ENCODE results near the gene EPHB1. TPM values are rescaled to one million over a fixed set of nuclear protein-coding genes. Genes with fewer than 3 reads are reported as not detected.

EPHB1 gene
- total RNA-seq, 3 donors from 2014 or later, result 1.8 to 5.9 (median 3.4) TPM

DNA sequence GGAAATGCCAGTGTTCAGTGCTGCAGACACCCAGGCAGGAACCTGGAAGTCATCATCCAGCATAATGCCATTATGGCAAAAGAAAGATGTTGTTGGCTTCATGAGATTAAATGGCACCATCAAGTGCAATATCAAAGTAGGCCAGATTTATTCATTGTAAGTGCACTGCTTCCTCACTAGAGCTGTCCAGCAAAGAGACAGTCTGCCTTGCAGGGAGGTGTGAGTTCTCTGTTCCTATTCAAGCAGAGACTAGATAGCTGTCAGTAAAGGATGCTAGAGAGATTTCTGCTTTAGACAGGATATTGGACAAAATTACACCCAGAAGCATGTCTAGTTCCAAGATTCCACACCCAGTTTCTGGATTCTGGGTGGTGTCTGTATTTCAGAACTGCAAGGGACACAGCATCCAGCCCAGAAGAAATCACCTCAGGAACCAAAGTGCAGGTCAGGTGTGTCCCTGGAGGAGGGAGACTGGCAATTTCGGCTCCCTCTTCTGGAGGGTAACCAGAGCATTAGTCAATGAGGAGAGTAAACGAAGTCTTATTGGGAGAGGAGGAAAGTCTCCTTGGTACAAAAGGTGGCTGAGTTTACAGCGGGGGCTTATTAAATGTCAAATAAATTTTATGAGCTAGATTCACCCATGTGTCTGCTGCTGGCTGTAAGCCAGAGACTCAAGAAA is 377.3 kb downstream of the EPHB1 start:
- H3K27me3 ChIP-seq, result no peaks in the 10 kb centered on the region
- TF ChIP-seq POLR2A (IDR thresholded peaks at IDR 0.05) (no peak), POLR2AphosphoS5 (IDR thresholded peaks at IDR 0.05) (no peak)
- TF ChIP-seq, protein P1, sequence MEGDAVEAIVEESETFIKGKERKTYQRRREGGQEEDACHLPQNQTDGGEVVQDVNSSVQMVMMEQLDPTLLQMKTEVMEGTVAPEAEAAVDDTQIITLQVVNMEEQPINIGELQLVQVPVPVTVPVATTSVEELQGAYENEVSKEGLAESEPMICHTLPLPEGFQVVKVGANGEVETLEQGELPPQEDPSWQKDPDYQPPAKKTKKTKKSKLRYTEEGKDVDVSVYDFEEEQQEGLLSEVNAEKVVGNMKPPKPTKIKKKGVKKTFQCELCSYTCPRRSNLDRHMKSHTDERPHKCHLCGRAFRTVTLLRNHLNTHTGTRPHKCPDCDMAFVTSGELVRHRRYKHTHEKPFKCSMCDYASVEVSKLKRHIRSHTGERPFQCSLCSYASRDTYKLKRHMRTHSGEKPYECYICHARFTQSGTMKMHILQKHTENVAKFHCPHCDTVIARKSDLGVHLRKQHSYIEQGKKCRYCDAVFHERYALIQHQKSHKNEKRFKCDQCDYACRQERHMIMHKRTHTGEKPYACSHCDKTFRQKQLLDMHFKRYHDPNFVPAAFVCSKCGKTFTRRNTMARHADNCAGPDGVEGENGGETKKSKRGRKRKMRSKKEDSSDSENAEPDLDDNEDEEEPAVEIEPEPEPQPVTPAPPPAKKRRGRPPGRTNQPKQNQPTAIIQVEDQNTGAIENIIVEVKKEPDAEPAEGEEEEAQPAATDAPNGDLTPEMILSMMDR (IDR thresholded peaks at IDR 0.05), result no peak
- H3K4me1 ChIP-seq, result no peaks in the 10 kb centered on the region
- H3K9me3 ChIP-seq, result no peaks in the 10 kb centered on the region
- intact Hi-C loops (cut with DNase I; ENCODE audit: low total_unique reads), result no loop called here
- no peak overlapping the region for H3K27ac ChIP-seq
- DNase-seq (ENCODE audit: low spot score in 2 of 2), result no peak
- no peaks in the 10 kb centered on the region for H3K36me3 ChIP-seq
- no peak overlapping the region for H3K4me3 ChIP-seq

DNA sequence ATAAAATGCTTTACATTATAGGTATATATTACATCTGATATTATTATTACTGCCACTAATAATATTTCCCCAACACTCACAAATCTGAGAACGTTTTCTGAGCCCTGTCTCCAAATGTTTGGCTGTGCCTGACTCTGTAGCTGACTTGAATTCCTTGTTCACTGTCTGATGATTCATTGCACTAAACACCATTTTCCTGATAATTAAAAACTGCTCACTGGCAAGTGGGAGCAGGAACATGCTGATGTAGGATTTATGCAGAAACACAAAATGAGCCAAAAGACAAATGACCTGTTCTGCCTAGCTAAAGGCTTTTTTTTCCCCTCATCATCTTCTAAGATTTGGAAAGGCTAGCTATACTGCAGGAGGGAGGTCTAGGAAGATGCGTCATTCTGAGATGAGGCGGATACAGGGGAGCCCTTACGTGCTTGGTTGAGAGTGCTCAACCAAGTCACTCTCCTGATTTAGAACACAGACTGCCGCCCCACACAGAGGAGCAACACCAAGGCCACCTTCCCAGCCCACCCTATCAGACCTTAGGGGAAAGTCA is 380.7 kb downstream of the EPHB1 start:
- no peaks in the 10 kb centered on the region for H3K36me3 ChIP-seq
- TF ChIP-seq POLR2AphosphoS5 (IDR thresholded peaks at IDR 0.05) (no peak), POLR2A (IDR thresholded peaks at IDR 0.05) (no peak)
- TF ChIP-seq, protein P1 (IDR thresholded peaks at IDR 0.05), result no peak
- no peaks in the 10 kb centered on the region for H3K9me3 ChIP-seq
- H3K4me3 ChIP-seq, result no peak overlapping the region
- H3K27me3 ChIP-seq, result no peaks in the 10 kb centered on the region
- no peak overlapping the region for H3K27ac ChIP-seq
- DNase-seq (ENCODE audit: low spot score in 2 of 2), result no peak
- intact Hi-C loops (cut with DNase I; ENCODE audit: low total_unique reads), result no loop called here
- H3K4me1 ChIP-seq, result no peaks in the 10 kb centered on the region

DNA sequence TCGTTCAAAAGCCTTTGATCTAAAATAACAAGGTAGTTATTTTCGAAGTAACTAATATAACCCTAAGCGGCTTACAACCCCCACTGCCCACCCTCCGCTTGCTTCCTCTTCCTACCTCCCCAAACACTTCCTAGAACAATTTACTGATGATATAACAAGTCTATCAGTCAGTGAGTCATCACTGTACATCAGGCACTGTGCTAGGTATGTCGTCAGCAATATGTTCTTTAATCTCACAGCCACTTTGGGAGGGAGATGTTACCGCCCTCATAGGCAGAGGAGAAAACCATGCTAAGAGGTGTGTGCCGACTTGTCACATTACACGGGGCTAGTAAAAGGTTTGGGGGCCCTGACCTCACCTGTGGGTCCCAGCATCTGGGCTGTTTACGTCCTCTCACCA is 381.8 kb downstream of the EPHB1 start:
- DNase-seq (ENCODE audit: low spot score in 2 of 2), result no peak
- H3K4me3 ChIP-seq, result no peak overlapping the region
- H3K36me3 ChIP-seq, result no peaks in the 10 kb centered on the region
- no peaks in the 10 kb centered on the region for H3K9me3 ChIP-seq
- no peak for TF ChIP-seq POLR2AphosphoS5 (IDR thresholded peaks at IDR 0.05)
- TF ChIP-seq, protein P1 (IDR thresholded peaks at IDR 0.05), result no peak
- no peak for TF ChIP-seq POLR2A (IDR thresholded peaks at IDR 0.05)
- intact Hi-C loops (cut with DNase I; ENCODE audit: low total_unique reads), result no loop called here
- H3K27ac ChIP-seq, result no peak overlapping the region
- H3K27me3 ChIP-seq, result no peaks in the 10 kb centered on the region
- H3K4me1 ChIP-seq, result no peaks in the 10 kb centered on the region

DNA sequence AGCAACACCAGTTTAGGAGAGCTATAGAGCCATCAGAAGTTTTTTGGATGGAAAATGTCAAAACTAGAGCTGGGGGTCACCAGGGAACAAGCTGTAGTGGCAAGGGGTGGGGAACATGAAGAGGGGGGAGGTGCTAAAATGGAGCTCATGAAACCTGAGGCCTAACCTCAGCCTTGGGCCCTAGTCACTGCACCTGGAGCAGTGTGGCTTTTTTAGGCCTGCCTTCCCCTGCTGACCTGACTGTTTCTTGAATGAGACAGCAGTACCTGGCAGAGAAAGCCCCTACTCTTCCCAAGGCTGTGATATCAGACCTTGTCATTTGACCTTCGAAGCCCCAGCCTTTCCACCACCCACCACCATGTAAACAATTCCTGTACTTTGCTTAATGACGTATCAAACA is 383.5 kb downstream of the EPHB1 start:
- no peak for TF ChIP-seq POLR2AphosphoS5 (IDR thresholded peaks at IDR 0.05)
- no peak for TF ChIP-seq POLR2A (IDR thresholded peaks at IDR 0.05)
- TF ChIP-seq, protein P1 (IDR thresholded peaks at IDR 0.05), result no peak
- no peaks in the 10 kb centered on the region for H3K9me3 ChIP-seq
- H3K27me3 ChIP-seq, result no peaks in the 10 kb centered on the region
- no peaks in the 10 kb centered on the region for H3K4me1 ChIP-seq
- no peaks in the 10 kb centered on the region for H3K36me3 ChIP-seq
- no peak overlapping the region for H3K4me3 ChIP-seq
- intact Hi-C loops (cut with DNase I; ENCODE audit: low total_unique reads), result loop anchor here (2.0 kb wide), 1 partner anchor 46 kb away; no protein-coding TSS in a partner anchor
- DNase-seq (ENCODE audit: low spot score in 2 of 2), result no peak
- no peak overlapping the region for H3K27ac ChIP-seq

DNA sequence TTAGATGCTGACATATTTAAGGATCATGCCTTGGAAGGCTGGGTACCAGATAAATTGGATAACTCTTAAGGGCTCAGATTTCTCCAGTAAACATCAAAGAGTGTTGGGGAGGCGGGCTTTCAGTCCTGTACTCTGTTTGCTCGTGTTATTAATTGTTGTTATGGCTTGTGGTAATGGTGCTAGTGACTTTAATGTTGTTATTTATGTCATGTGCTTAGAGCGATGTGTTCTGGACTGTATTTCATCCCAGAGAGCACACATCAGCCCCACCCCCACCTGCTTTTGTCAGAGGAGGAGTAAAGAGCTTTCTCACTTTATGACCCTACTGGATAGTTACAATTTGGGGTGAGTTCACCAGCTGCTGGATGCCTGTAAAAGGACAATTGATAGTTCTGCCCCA is 386.3 kb downstream of the EPHB1 start:
- H3K36me3 ChIP-seq, result no peaks in the 10 kb centered on the region
- no peaks in the 10 kb centered on the region for H3K4me1 ChIP-seq
- no peaks in the 10 kb centered on the region for H3K9me3 ChIP-seq
- DNase-seq (ENCODE audit: low spot score in 2 of 2), result no peak
- no peak overlapping the region for H3K4me3 ChIP-seq
- intact Hi-C loops (cut with DNase I; ENCODE audit: low total_unique reads), result no loop called here
- H3K27me3 ChIP-seq, result no peaks in the 10 kb centered on the region
- TF ChIP-seq, protein P1 (IDR thresholded peaks at IDR 0.05), result no peak
- TF ChIP-seq POLR2AphosphoS5 (IDR thresholded peaks at IDR 0.05) (no peak), POLR2A (IDR thresholded peaks at IDR 0.05) (no peak)
- no peak overlapping the region for H3K27ac ChIP-seq
